Cerebellar nuclear complex (tissue), 1 donor: ENCODE measurements around the gene MYCBP2.
"Not testable (repeated sequence)": the region's sequence is repeated elsewhere in the genome, so short reads cannot be mapped to it uniquely, and the experiment has no call there.

Source experiments
- DNase-seq, 2 experiments: peaks; one replicate each; lab custom pipeline; 2025; lab: John Stamatoyannopoulos, UW

MYCBP2 gene

GRCh38 chr13:77300176-77301037, 26.5 kb downstream of the MYCBP2 start:
- DNase-seq: no peak

DNA sequence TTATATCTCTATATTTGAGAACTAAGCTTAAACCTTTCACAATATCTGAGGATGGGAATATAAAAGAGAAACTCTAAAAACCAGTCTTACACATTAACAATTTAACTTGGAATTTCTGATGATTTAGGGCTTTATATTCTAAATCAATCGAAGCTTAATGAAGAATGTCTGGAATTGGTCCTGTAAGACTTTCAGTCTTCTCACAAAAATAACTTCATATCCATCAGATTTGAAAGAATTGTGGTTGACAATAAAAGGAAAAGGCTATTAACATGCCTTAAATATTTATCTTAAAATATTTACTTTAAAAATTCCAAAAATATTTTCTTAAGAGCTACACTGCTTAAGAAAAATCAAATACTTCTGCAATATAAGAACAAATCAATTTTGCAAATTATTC, 27.3 kb downstream of the MYCBP2 start:
- no peak for DNase-seq

- DNase-seq: no peak
Measured at GRCh38 chr13:77298426-77298825, 28.5 kb downstream of the MYCBP2 start.

DNA sequence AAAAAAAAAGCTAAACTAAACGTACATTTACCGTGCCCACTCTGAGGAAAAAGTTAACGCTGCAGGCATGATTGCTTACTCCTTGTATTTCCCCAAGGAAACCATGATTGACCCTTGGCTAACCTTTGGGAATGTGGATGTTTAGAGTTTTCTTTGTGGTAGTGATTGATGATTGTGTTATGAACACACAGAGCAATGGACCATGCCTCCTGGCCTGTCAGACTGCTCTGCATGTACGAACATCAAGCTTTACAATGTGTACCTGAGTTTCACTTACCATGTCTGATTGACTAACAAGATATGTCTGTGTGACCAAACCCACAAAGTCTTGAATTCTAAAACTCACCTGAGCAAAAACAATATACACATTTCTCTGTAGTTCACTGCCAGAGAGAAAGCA, 35.1 kb downstream of the MYCBP2 start:
- DNase-seq: no peak

DNA sequence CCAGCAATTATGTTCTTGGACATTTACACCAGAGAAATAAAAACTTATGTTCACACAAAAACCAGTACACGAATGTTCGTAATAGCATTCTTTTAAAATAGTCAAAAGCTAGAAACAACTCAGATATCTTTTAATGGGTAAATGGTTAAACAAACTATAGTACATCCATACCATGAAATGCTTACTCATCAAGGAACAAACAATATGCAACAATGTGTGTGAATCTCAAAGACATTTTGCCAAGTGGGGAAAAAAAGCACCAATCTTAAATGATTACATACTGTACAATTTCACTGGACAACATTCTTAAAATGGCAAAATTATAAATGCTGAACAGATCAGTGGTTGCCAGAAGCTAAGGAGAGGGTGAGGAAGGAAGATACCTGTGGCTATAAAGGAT, 36.6 kb downstream of the MYCBP2 start:
- no peak for DNase-seq

- no peak for DNase-seq
Measured at GRCh38 chr13:77289851-77290250, 37.0 kb downstream of the MYCBP2 start.

DNA sequence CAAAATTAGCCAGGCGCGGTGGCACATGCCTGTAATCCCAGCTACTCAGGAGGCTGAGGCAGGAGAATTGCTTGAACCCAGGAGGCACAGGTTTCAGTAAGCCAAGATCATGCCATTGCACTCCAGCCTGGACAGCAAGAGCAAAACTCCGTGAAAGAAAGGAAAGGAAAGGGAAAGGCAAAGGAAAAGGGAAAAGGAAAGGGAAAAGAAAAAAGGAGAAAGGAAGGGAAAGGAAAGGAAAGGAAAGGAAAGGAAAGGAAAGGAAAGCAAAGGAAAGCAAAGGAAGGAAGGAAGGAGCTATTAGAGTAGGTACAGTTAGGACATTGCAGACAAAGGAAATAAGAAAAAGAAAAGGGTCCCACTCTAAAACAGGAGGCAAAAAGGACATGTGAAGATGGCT, 41.3 kb downstream of the MYCBP2 start:
- DNase-seq: not testable (repeated sequence)

DNA sequence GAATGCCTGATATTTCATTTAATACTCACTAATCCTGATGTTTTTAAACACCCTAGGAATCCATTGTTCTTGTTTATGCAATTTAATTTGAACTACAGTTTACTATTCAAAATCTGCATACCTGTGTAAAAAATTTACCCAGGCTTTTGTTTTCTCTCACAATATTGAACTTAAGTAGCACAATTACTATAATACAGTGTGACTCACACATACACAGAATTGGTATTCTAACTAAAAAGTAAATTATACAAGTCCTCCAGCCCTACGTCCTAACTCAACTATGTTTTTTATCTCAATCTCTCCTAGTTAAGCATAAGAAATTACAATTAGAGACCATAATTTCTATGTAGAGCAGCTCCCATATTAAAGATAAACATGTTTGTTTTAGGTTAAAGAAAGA, 41.8 kb downstream of the MYCBP2 start:
- DNase-seq: no peak

GRCh38 chr13:77274126-77274525, 52.8 kb downstream of the MYCBP2 start:
- DNase-seq: no peak

DNA sequence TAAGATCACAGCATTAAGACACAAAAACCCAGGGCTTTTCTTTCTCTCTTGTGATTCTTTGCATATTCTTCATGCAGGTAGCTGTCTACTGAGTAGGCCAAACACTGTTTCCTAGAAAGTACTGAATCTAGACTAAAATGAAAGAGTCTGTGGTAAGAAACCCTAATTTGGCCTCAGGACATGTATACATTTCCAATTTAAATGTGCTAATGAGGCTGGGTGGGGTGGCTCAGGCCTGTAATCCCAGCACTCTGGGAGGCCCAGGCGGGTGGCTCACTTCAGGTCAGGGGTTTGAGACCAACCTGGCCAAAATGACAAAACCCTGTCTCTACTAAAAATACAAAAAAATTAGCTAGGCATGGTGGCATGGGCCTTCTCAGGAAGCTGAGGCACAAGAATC, 57.8 kb downstream of the MYCBP2 start:
- DNase-seq: no peak

DNA sequence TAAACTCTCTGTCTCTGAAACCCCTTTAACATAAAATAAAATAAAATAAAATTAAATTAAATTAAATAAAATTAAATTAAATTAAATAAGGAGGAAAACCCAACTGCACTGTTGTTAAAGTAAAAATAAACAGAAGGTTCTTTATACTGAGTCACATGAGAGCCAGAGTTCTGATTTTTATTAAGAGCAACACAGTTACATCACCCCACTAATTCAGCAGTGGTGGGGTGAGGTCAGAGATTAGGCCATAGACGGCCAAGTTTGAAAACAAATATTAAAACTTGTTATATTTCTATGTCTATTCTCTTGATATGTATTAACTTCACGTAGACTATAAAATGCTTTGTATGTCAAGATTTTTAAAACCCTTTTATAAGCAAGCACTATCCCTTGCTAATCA, 59.5 kb downstream of the MYCBP2 start:
- DNase-seq: no peak

GRCh38 chr13:77265336-77265735, 61.6 kb downstream of the MYCBP2 start:
- no peak for DNase-seq

DNA sequence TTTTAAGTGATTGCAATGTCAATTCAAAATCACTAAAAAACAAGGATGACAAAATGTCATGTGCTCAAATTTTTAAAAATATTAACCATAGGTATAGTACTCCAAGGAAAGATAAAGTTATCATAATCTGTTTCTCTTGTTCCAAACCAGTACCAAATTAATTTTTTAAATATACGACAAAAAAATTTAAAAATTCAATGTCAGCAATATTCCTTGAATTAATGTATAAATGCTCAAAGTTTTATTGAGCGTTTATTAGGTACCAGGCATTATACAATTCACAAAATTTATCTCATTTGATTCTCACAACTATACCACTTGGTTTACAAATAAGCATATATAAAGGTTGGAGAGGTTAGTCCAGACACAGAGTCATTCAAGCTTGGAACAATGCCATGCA, 64.7 kb downstream of the MYCBP2 start:
- no peak for DNase-seq

GRCh38 chr13:77250975-77251374, 75.9 kb downstream of the MYCBP2 start:
- DNase-seq: no peak

- not testable (repeated sequence) for DNase-seq
Measured at GRCh38 chr13:77245224-77245623, 81.7 kb downstream of the MYCBP2 start.

- DNase-seq: no peak
Measured at GRCh38 chr13:77239312-77239711, 87.6 kb downstream of the MYCBP2 start.

DNA sequence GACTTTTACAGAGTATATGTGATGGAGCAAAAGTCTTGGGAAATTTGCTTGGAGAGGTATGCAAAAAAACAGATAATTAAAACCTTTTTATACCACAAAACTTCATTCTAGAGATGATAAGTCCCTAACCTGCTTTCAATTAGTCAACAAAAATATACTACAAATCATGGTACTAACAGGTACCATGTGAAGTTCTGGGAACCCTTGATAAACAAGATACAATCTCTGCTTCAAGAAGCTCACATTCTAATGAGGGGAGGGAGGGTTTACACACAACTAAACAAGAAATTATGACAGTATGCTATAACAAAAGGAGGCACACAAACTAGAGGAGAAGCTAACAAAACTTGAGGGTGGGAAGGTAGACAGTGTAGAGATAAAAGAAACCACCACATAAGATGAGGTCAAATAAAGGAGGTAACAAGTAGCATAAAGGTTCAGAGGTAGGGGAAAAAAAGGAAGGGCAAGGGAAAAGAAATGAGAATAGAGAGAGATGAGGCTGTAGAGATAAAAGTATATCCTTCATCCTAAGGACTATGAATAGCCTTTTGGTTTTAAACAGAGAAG, 91.4 kb downstream of the MYCBP2 start:
- no peak for DNase-seq

- no peak for DNase-seq
Measured at GRCh38 chr13:77233159-77233558, 93.7 kb downstream of the MYCBP2 start.

GRCh38 chr13:77230560-77230959, 96.3 kb downstream of the MYCBP2 start:
- no peak for DNase-seq

GRCh38 chr13:77225946-77226345, 100.9 kb downstream of the MYCBP2 start:
- DNase-seq: no peak

- DNase-seq: no peak
Measured at GRCh38 chr13:77222909-77223308, 104.0 kb downstream of the MYCBP2 start.

GRCh38 chr13:77222000-77222690, 104.7 kb downstream of the MYCBP2 start:
- DNase-seq: no peak

- DNase-seq: no peak
Measured at GRCh38 chr13:77219401-77219800, 107.5 kb downstream of the MYCBP2 start.
